ENCODE measurements around the gene KIAA0513.

- no peak for TF ChIP-seq POLR2A (IDR thresholded peaks at IDR 0.05)
- TF ChIP-seq CTCF (IDR thresholded peaks at IDR 0.05) = peak in 3 of 4 experiments; percentile 70 to 85 (median 81)
- no peak for TF ChIP-seq POLR2AphosphoS5 (IDR thresholded peaks at IDR 0.05)
Observed at GRCh38 chr16:85086347-85087291, 59.0 kb downstream of the KIAA0513 start.
